GM13976 (cell line): ENCODE data around the gene FOCAD.

Experiments
- DNase-seq: peaks from one replicate; pipeline ENCODE4 v3.0.0; 2012; ENCODE audit warnings: low spot score
- in situ Hi-C: fragments of 300-500 bp; cut with MboI; formaldehyde crosslinking; loops from one replicate; pipeline ENCODE4 v1.12.0; 2022; ENCODE audit warnings: low sequenced_read_pairs, mixed read lengths, inconsistent platforms; ENCODE audit not compliant: unreplicated experiment
- TF ChIP-seq, protein P1 (sequence below): IDR thresholded peaks from 2 replicates; pipeline ENCODE4 v1.5.1; 2012; ENCODE audit warnings: borderline replicate concordance, mild to moderate bottlenecking; ENCODE audit not compliant: insufficient read depth; ENCODE audit errors: extremely low read depth, missing control alignments, control extremely low read depth

FOCAD gene

GRCh38 chr9:20988061-20988460 lies 304.0 kb downstream of the FOCAD start:
- DNase-seq, result no peak
- in situ Hi-C loops, result no loop called here
- TF ChIP-seq, protein P1, sequence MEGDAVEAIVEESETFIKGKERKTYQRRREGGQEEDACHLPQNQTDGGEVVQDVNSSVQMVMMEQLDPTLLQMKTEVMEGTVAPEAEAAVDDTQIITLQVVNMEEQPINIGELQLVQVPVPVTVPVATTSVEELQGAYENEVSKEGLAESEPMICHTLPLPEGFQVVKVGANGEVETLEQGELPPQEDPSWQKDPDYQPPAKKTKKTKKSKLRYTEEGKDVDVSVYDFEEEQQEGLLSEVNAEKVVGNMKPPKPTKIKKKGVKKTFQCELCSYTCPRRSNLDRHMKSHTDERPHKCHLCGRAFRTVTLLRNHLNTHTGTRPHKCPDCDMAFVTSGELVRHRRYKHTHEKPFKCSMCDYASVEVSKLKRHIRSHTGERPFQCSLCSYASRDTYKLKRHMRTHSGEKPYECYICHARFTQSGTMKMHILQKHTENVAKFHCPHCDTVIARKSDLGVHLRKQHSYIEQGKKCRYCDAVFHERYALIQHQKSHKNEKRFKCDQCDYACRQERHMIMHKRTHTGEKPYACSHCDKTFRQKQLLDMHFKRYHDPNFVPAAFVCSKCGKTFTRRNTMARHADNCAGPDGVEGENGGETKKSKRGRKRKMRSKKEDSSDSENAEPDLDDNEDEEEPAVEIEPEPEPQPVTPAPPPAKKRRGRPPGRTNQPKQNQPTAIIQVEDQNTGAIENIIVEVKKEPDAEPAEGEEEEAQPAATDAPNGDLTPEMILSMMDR, result no peak

- in situ Hi-C loops, result no loop called here
- no peak for DNase-seq
- TF ChIP-seq, protein P1, result no peak
These were observed 304.7 kb downstream of the FOCAD start for GRCh38 chr9:20988671-20989315.

DNA sequence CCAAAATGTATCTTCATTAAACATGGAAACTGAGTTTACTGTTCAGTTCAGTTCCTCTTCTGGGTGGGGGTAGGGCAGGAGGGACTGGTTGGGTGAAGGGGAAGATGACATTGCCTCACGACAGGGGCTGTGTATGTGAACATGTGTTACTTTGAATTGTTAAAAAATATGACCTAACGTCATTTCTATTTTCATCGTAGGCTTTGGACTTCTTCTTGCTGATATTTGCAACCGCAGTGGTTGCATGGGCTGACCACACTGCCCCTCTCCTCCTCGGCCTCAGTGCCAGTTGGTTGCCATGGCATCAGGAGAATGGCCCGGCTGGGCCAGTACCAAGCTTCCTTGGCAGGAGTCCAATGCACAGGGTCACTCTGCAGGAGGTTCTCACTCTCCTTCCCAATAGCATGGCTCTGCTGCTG lies 305.9 kb downstream of the FOCAD start:
- no peak for DNase-seq
- TF ChIP-seq, protein P1, result no peak
- in situ Hi-C loops, result no loop called here

GRCh38 chr9:20990867-20991266 lies 306.8 kb downstream of the FOCAD start:
- TF ChIP-seq, protein P1, result no peak
- in situ Hi-C loops, result no loop called here
- DNase-seq, result no peak

GRCh38 chr9:20994486-20994885 lies 310.4 kb downstream of the FOCAD start:
- DNase-seq, result no peak
- in situ Hi-C loops, result no loop called here
- TF ChIP-seq, protein P1, result no peak

- DNase-seq, result no peak
- in situ Hi-C loops, result no loop called here
- TF ChIP-seq, protein P1, result no peak
These were observed 311.6 kb downstream of the FOCAD start for GRCh38 chr9:20995616-20996015.
